Mucosa of rectum (tissue), 2 donors: ENCODE results near the gene CDC42BPB.

Experiments
- H3K27ac ChIP-seq, 2 donors: one replicate each; pipeline ENCODE4 v1.7.0; 2013; ENCODE audit warnings: inconsistent platforms in 2 of 2, low read depth in 2 of 2, low read length in 2 of 2
- H3K27me3 ChIP-seq, 2 donors: one replicate each; pipeline ENCODE4 v1.7.0; 2013; ENCODE audit warnings: low read length in 2 of 2; ENCODE audit not compliant: control insufficient read depth in 2 of 2, insufficient read depth in 2 of 2
- H3K36me3 ChIP-seq, 2 donors: one replicate each; pipeline ENCODE4 v1.7.0; 2013; ENCODE audit warnings: low read length in 2 of 2; ENCODE audit not compliant: control insufficient read depth in 2 of 2, insufficient read depth in 2 of 2
- H3K4me1 ChIP-seq, 2 donors: one replicate each; pipeline ENCODE4 v1.7.0; 2013; ENCODE audit warnings: low read length in 2 of 2, mild to moderate bottlenecking in 1 of 2; ENCODE audit not compliant: control insufficient read depth in 2 of 2, insufficient read depth in 2 of 2
- H3K4me3 ChIP-seq, 2 donors: one replicate each; pipeline ENCODE4 v1.7.0; 2013; ENCODE audit warnings: low read length in 2 of 2
- H3K9ac ChIP-seq, 2 donors: one replicate each; pipeline ENCODE4 v1.7.0; 2013; ENCODE audit warnings: low read length in 2 of 2, low read depth in 1 of 2, mild to moderate bottlenecking in 1 of 2
- H3K9me3 ChIP-seq, 2 donors: one replicate each; pipeline ENCODE4 v1.7.0; 2013; ENCODE audit warnings: low read length in 2 of 2; ENCODE audit not compliant: control insufficient read depth in 2 of 2
- donor health status: healthy.
- donor health status: Normal muscosa, but diverticular disease.

CDC42BPB gene

GRCh38 chr14:102915292-102916110, 141.8 kb downstream of the CDC42BPB start:
- H3K9me3 ChIP-seq, result no peaks in the 10 kb centered on the region
- no peak overlapping the region for H3K27ac ChIP-seq
- no peaks in the 10 kb centered on the region for H3K4me1 ChIP-seq
- H3K36me3 ChIP-seq, result no peaks in the 10 kb centered on the region
- no peak overlapping the region for H3K4me3 ChIP-seq
- no peaks in the 10 kb centered on the region for H3K27me3 ChIP-seq
- no peak overlapping the region for H3K9ac ChIP-seq

GRCh38 chr14:102914474-102915291, 142.7 kb downstream of the CDC42BPB start:
- H3K4me3 ChIP-seq, result no peak overlapping the region
- H3K4me1 ChIP-seq, result no peaks in the 10 kb centered on the region
- H3K36me3 ChIP-seq, result no peaks in the 10 kb centered on the region
- no peaks in the 10 kb centered on the region for H3K9me3 ChIP-seq
- no peak overlapping the region for H3K27ac ChIP-seq
- no peaks in the 10 kb centered on the region for H3K27me3 ChIP-seq
- H3K9ac ChIP-seq, result no peak overlapping the region

- H3K27me3 ChIP-seq, result no peaks in the 10 kb centered on the region
- H3K9me3 ChIP-seq, result no peaks in the 10 kb centered on the region
- H3K9ac ChIP-seq, result no peak overlapping the region
Measured at GRCh38 chr14:102913341-102914211, 143.8 kb downstream of the CDC42BPB start.

GRCh38 chr14:102911991-102912761, 145.2 kb downstream of the CDC42BPB start:
- Histone ChIP-seq H3K4me3 (no peak overlapping the region), H3K27me3 (no peaks in the 10 kb centered on the region), H3K36me3 (peaks cover 5 to 9% of the 10 kb centered on the region in 2 donors), H3K27ac (no peak overlapping the region), H3K4me1 (no peaks in the 10 kb centered on the region), H3K9ac (no peak overlapping the region), H3K9me3 (no peaks in the 10 kb centered on the region)

More at GRCh38 chr14:102913341-102914211, 143.8 kb downstream of the CDC42BPB start:
- Histone ChIP-seq H3K36me3 (peaks cover under 1 to 4% of the 10 kb centered on the region in 2 donors), H3K4me1 (no peaks in the 10 kb centered on the region), H3K27ac (no peak overlapping the region), H3K4me3 (no peak overlapping the region)

GRCh38 chr14:102911541-102911951, 145.8 kb downstream of the CDC42BPB start:
- Histone ChIP-seq H3K27me3 (no peaks in the 10 kb centered on the region), H3K4me3 (no peak overlapping the region), H3K9ac (no peak overlapping the region), H3K36me3 (peaks cover 8 to 15% of the 10 kb centered on the region in 2 donors), H3K4me1 (no peaks in the 10 kb centered on the region), H3K9me3 (no peaks in the 10 kb centered on the region), H3K27ac (no peak overlapping the region)

- Histone ChIP-seq H3K4me3 (no peak overlapping the region), H3K27ac (no peak overlapping the region), H3K4me1 (no peaks in the 10 kb centered on the region), H3K27me3 (no peaks in the 10 kb centered on the region), H3K36me3 (peaks cover 11 to 22% of the 10 kb centered on the region in 2 donors), H3K9me3 (no peaks in the 10 kb centered on the region), H3K9ac (no peak overlapping the region)
Measured at GRCh38 chr14:102910442-102910841, 146.9 kb downstream of the CDC42BPB start.

GRCh38 chr14:102909911-102910310, 147.4 kb downstream of the CDC42BPB start:
- H3K27ac ChIP-seq, result no peak overlapping the region
- H3K4me1 ChIP-seq, result no peaks in the 10 kb centered on the region

GRCh38 chr14:102909462-102909861, 147.9 kb downstream of the CDC42BPB start:
- no peaks in the 10 kb centered on the region for H3K27me3 ChIP-seq
- H3K9ac ChIP-seq, result no peak overlapping the region
- H3K4me3 ChIP-seq, result no peak overlapping the region
- H3K27ac ChIP-seq, result no peak overlapping the region
- H3K9me3 ChIP-seq, result no peaks in the 10 kb centered on the region
- no peaks in the 10 kb centered on the region for H3K4me1 ChIP-seq
- H3K36me3 ChIP-seq, result peaks cover 16 to 27% of the 10 kb centered on the region in 2 donors

More at GRCh38 chr14:102909911-102910310, 147.4 kb downstream of the CDC42BPB start:
- Histone ChIP-seq H3K27me3 (no peaks in the 10 kb centered on the region), H3K9me3 (no peaks in the 10 kb centered on the region), H3K36me3 (peaks cover 16 to 27% of the 10 kb centered on the region in 2 donors), H3K9ac (no peak overlapping the region), H3K4me3 (no peak overlapping the region)

- Histone ChIP-seq H3K27me3 (no peaks in the 10 kb centered on the region), H3K36me3 (peaks cover 16 to 32% of the 10 kb centered on the region in 2 donors), H3K9me3 (no peaks in the 10 kb centered on the region), H3K9ac (no peak overlapping the region), H3K27ac (no peak overlapping the region), H3K4me3 (no peak overlapping the region), H3K4me1 (no peaks in the 10 kb centered on the region)
Measured at GRCh38 chr14:102908766-102909455, 148.4 kb downstream of the CDC42BPB start.
